IMR-90 (cell line): ENCODE measurements around the gene NMNAT3. TPM values are rescaled to one million over a fixed set of nuclear protein-coding genes. Genes with fewer than 3 reads are reported as not detected.

ENCODE experiments used
- ATAC-seq: fragments of 200-7000 bp; cut with Tn5 transposase; 2 replicates; pipeline ENCODE4 v1.9.1; 2020; ENCODE audit warnings: low read depth, mild to moderate bottlenecking, moderate library complexity
- BruUV-seq: library from RNA; stranded (reverse); fragments of 400-500 nt; replicated peaks from 2 replicates; lab custom pipeline; 2021; lab: Mats Ljungman, UMichigan
- CTCF ChIA-PET: fragments of 300-600 bp; formaldehyde crosslinking; extraction: SDS; loops from one replicate; lab custom pipeline; 2021; ENCODE audit warnings: antibody characterized with exemption; lab: Yijun Ruan, JAX
- POLR2A ChIA-PET: fragments of 300-600 bp; sonication (Branson Sonifier 250); formaldehyde crosslinking; loops from one replicate; lab custom pipeline; 2022; ENCODE audit warnings: antibody characterized with exemption; ENCODE audit not compliant: unreplicated experiment; lab: Charles Lee
- DNase-seq: peaks from one replicate; pipeline ENCODE4 v3.0.0; 2013
- H2AFZ ChIP-seq: replicated peaks from 2 replicates; pipeline ENCODE3; 2013; ENCODE audit warnings: low read length, mild to moderate bottlenecking; ENCODE audit not compliant: poor library complexity
- H2AK5ac ChIP-seq: 2 replicates; pipeline ENCODE4 v1.6.1; 2013; ENCODE audit warnings: low read depth, low read length, inconsistent platforms
- H2AK9ac ChIP-seq: replicated peaks from 2 replicates; pipeline ENCODE3; 2013; ENCODE audit warnings: mild to moderate bottlenecking, low read depth, low read length, moderate library complexity; ENCODE audit not compliant: poor library complexity
- H2BK120ac ChIP-seq: 2 replicates; pipeline ENCODE4 v1.6.1; 2013; ENCODE audit warnings: low read depth, low read length, inconsistent platforms
- H2BK15ac ChIP-seq: 3 replicates; pipeline ENCODE4 v1.6.1; 2013; ENCODE audit warnings: low read depth, low read length, inconsistent platforms
- H2BK20ac ChIP-seq: 2 replicates; pipeline ENCODE4 v1.6.1; 2013; ENCODE audit warnings: low read depth, mild to moderate bottlenecking, inconsistent platforms, low read length, moderate library complexity
- H2BK5ac ChIP-seq: 2 replicates; pipeline ENCODE4 v1.6.1; 2013; ENCODE audit warnings: mild to moderate bottlenecking, low read depth, low read length, inconsistent platforms; ENCODE audit not compliant: poor library complexity, severe bottlenecking
- H3K14ac ChIP-seq: replicated peaks from 2 replicates; pipeline ENCODE4 v1.6.1; 2013; ENCODE audit warnings: low read depth, low read length, inconsistent platforms
- H3K18ac ChIP-seq: 2 replicates; pipeline ENCODE4 v1.6.1; 2013; ENCODE audit warnings: low read depth, low read length, control low read depth
- H3K23ac ChIP-seq: 2 replicates; pipeline ENCODE4 v1.6.1; 2013; ENCODE audit warnings: low read depth, low read length, inconsistent platforms
- H3K27ac ChIP-seq: 2 replicates; pipeline ENCODE4 v1.5.1; 2013; ENCODE audit warnings: mild to moderate bottlenecking, control low read depth, low read length; ENCODE audit not compliant: insufficient read depth
- H3K27me3 ChIP-seq: 2 replicates; pipeline ENCODE4 v1.6.1; 2013; ENCODE audit warnings: low read length; ENCODE audit not compliant: control insufficient read depth, insufficient read depth
- H3K36me3 ChIP-seq: 2 replicates; pipeline ENCODE4 v1.6.1; 2013; ENCODE audit warnings: low read length, mixed read lengths; ENCODE audit not compliant: control insufficient read depth, insufficient read depth
- H3K4ac ChIP-seq: 2 replicates; pipeline ENCODE4 v1.6.1; 2013; ENCODE audit warnings: low read depth, low read length, inconsistent platforms
- H3K4me1 ChIP-seq: 2 replicates; pipeline ENCODE4 v1.6.1; 2013; ENCODE audit warnings: low read length, mixed read lengths; ENCODE audit not compliant: control insufficient read depth, insufficient read depth
- H3K4me2 ChIP-seq: 2 replicates; pipeline ENCODE4 v1.6.1; 2013; ENCODE audit warnings: low read depth, mild to moderate bottlenecking, control low read depth, low read length, moderate library complexity
- H3K4me3 ChIP-seq: 2 replicates; pipeline ENCODE4 v1.5.1; 2013; ENCODE audit warnings: low read depth, mild to moderate bottlenecking, control low read depth, low read length, moderate library complexity; ENCODE audit not compliant: insufficient read depth
- H3K56ac ChIP-seq: 2 replicates; pipeline ENCODE4 v1.6.1; 2013; ENCODE audit warnings: low read length, inconsistent platforms; ENCODE audit not compliant: insufficient read depth; ENCODE audit errors: extremely low read depth
- H3K79me1 ChIP-seq, 2 experiments: 2 replicates each; pipeline ENCODE4 v1.6.1; 2013; ENCODE audit warnings: low read length in 2 of 2, inconsistent platforms in 1 of 2, low read depth in 1 of 2
- H3K9ac ChIP-seq: 2 replicates; pipeline ENCODE4 v1.6.1; 2013; ENCODE audit warnings: low read depth, low read length, control low read depth
- H3K9me1 ChIP-seq: 2 replicates; pipeline ENCODE4 v1.6.1; 2013; ENCODE audit warnings: low read length, inconsistent platforms; ENCODE audit not compliant: insufficient read depth
- H3K9me3 ChIP-seq: 2 replicates; pipeline ENCODE4 v1.6.1; 2013; ENCODE audit warnings: low read length; ENCODE audit not compliant: control insufficient read depth, insufficient read depth
- H4K20me1 ChIP-seq: 2 replicates; pipeline ENCODE4 v1.6.1; 2013; ENCODE audit warnings: low read length, inconsistent platforms; ENCODE audit not compliant: insufficient read depth
- H4K5ac ChIP-seq: 2 replicates; pipeline ENCODE4 v1.6.1; 2013; ENCODE audit warnings: mild to moderate bottlenecking, low read depth, low read length, control low read depth
- H4K8ac ChIP-seq, 2 experiments: 2 replicates each; pipeline ENCODE4 v1.6.1; 2013; ENCODE audit warnings: low read depth in 2 of 2, low read length in 2 of 2, control low read depth in 1 of 2, inconsistent platforms in 1 of 2
- H4K91ac ChIP-seq: 2 replicates; pipeline ENCODE4 v1.6.1; 2013; ENCODE audit warnings: low read depth, low read length, inconsistent platforms; ENCODE audit not compliant: insufficient read depth
- BHLHE40 ChIP-seq: fragments of 150-350 bp; IDR thresholded peaks from 2 replicates; pipeline ENCODE4 v1.6.1; 2016; ENCODE audit warnings: mild to moderate bottlenecking, low read depth, low read length
- CEBPB ChIP-seq: IDR thresholded peaks from 2 replicates; pipeline ENCODE4 v1.6.1; 2012; ENCODE audit warnings: low read depth, low read length, improper control_type of control experiment
- CHD1 ChIP-seq: IDR thresholded peaks from 2 replicates; pipeline ENCODE4 v1.6.1; 2012; ENCODE audit warnings: low read depth, low read length, improper control_type of control experiment
- CTCF ChIP-seq: conservative IDR thresholded peaks from 2 replicates; pipeline ENCODE4 v1.5.1; 2012; ENCODE audit warnings: mild to moderate bottlenecking, low read depth, low read length, improper control_type of control experiment
- ELK1 ChIP-seq: fragments of 150-350 bp; IDR thresholded peaks from 2 replicates; pipeline ENCODE4 v1.6.1; 2016; ENCODE audit warnings: low read depth, mild to moderate bottlenecking, low read length, moderate library complexity, borderline replicate concordance
- FOS ChIP-seq: fragments of 150-350 bp; IDR thresholded peaks from 2 replicates; pipeline ENCODE4 v1.6.1; 2016; ENCODE audit warnings: low read depth, low read length
- MAFK ChIP-seq: IDR thresholded peaks from 2 replicates; pipeline ENCODE4 v1.6.1; 2012; ENCODE audit warnings: low read depth, low read length, improper control_type of control experiment
- MAZ ChIP-seq: IDR thresholded peaks from 2 replicates; pipeline ENCODE4 v1.6.1; 2012; ENCODE audit warnings: low read depth, mild to moderate bottlenecking, low read length, improper control_type of control experiment, moderate library complexity, borderline replicate concordance
- MXI1 ChIP-seq: IDR thresholded peaks from 2 replicates; pipeline ENCODE4 v1.6.1; 2012; ENCODE audit warnings: low read depth, mild to moderate bottlenecking, low read length, moderate library complexity, borderline replicate concordance
- NFE2L2 ChIP-seq: fragments of 150-350 bp; IDR thresholded peaks from 2 replicates; pipeline ENCODE4 v1.6.1; 2016; ENCODE audit warnings: low read depth, mild to moderate bottlenecking, low read length
- POLR2A ChIP-seq: IDR thresholded peaks from 2 replicates; pipeline ENCODE4 v1.6.1; 2012; ENCODE audit warnings: mild to moderate bottlenecking, low read depth, low read length
- RCOR1 ChIP-seq: IDR thresholded peaks from 2 replicates; pipeline ENCODE4 v1.6.1; 2012; ENCODE audit warnings: mild to moderate bottlenecking, low read length, improper control_type of control experiment; ENCODE audit not compliant: insufficient replicate concordance
- RFX5 ChIP-seq: IDR thresholded peaks from 2 replicates; pipeline ENCODE4 v1.8.0; 2012; ENCODE audit warnings: low read depth, mild to moderate bottlenecking, low read length, moderate library complexity
- USF2 ChIP-seq: fragments of 150-350 bp; IDR thresholded peaks from 2 replicates; pipeline ENCODE4 v1.6.1; 2017; ENCODE audit warnings: mild to moderate bottlenecking, antibody characterized with exemption, low read length, low read depth
- WGBS, 2 experiments: methylation state at CpG; one replicate each; pipeline versions ENCODE4 v1.1.5 to v1.1.7; 2013; ENCODE audit warnings: missing lambda C conversion rate in 2 of 2; ENCODE audit not compliant: insufficient read length in 1 of 2; ENCODE audit errors: extremely low coverage in 2 of 2; 5-methylcytosine and 5-hydroxymethylcytosine counted together
- dilution Hi-C: fragments of 300-500 bp; cut with HindIII; formaldehyde crosslinking; loops from one replicate; pipeline ENCODE4 v1.14.3; 2018; ENCODE audit warnings: low sequenced_read_pairs; ENCODE audit not compliant: unreplicated experiment
- in situ Hi-C: fragments of 300-500 bp; cut with MboI; formaldehyde crosslinking; loops from 3 replicates; pipeline ENCODE4 v1.14.3; 2019; ENCODE audit warnings: low sequenced_read_pairs, inconsistent platforms, mixed read lengths
- intact Hi-C: fragments of 100-400 bp; cut with micrococcal nuclease; formaldehyde crosslinking; loops from 2 replicates; pipeline ENCODE4 v1.10.0; 2022
- polyA plus RNA-seq, 3 experiments: library from polyadenylated mRNA; depleted of rRNA; stranded (reverse); fragments of >200 nt; gene quantifications; 2 replicates each; pipeline ENCODE4 v1.2.3, GENCODE V29; 2012; ENCODE audit warnings: low replicate concordance in 1 of 3
- total RNA-seq: library from RNA; depleted of rRNA; stranded (reverse); fragments of >200 nt; gene quantifications from 2 replicates; pipeline ENCODE4 v1.2.3, GENCODE V29; 2012

Gene NMNAT3
- total and polyA plus RNA-seq, 2 of the 4 experiments (the other 2 are of a cell fraction): 0.12 to 0.36 TPM

GRCh38 chr3:139523718-139524117, 154.1 kb downstream of the NMNAT3 start:
- Histone ChIP-seq H3K4me1 (no peaks in the 10 kb centered on the region), H2AK5ac (no peak overlapping the region), H2AFZ (no peak overlapping the region), H3K18ac (no peak overlapping the region), H3K23ac (no peak overlapping the region), H3K4ac (no peak overlapping the region), H2BK20ac (no peak overlapping the region), H3K4me2 (no peak overlapping the region), H3K27me3 (no peaks in the 10 kb centered on the region), H3K56ac (no peak overlapping the region), H4K91ac (no peak overlapping the region), H4K20me1 (no peaks in the 10 kb centered on the region), H3K9me3 (no peaks in the 10 kb centered on the region), H3K79me1 (no peaks in the 10 kb centered on the region), H3K9ac (no peak overlapping the region), H2BK15ac (no peak overlapping the region), H2BK120ac (no peak overlapping the region), H4K8ac (no peak overlapping the region), H4K5ac (no peak overlapping the region), H2AK9ac (no peak overlapping the region), H3K9me1 (no peaks in the 10 kb centered on the region), H2BK5ac (no peak overlapping the region), H3K27ac (no peak overlapping the region), H3K14ac (no peak overlapping the region), H3K36me3 (no peaks in the 10 kb centered on the region), H3K4me3 (no peak overlapping the region)
- in situ Hi-C loops: no loop called here
- intact Hi-C loops: no loop called here
- ChIA-PET POLR2A (no interaction called here), CTCF (no interaction called here)
- WGBS, 2 experiments: no CpG with 5 or more reads among the region's 1 CpG
- TF ChIP-seq MXI1: no peak
- TF ChIP-seq RCOR1: no peak
- TF ChIP-seq CEBPB: no peak
- no peak for TF ChIP-seq POLR2A
- no peak for TF ChIP-seq MAZ
- no peak for TF ChIP-seq ELK1
- no peak for TF ChIP-seq MAFK
- no peak for TF ChIP-seq CTCF
- no peak for TF ChIP-seq RFX5
- TF ChIP-seq CHD1: no peak
- TF ChIP-seq BHLHE40: no peak
- no peak for TF ChIP-seq FOS
- no peak for TF ChIP-seq USF2
- no peak for TF ChIP-seq NFE2L2
- dilution Hi-C loops: no loop called here
- no TSS peak for BruUV-seq
- ATAC-seq (no peak), DNase-seq (no peak)
